Measurements from ENCODE around the gene BACE2.

BACE2 gene

GRCh38 chr21:41167348-41168342 lies at the start of gene BACE2:
Gene BACE2 (plus strand): TSS chr21:41168160. CDS start chr21:41168264, 104 bp downstream.
- Histone ChIP-seq H3K4me1 (peaks cover 0 to 41% (median 26%) of the 10 kb centered on the region in 4 donors), H3K9me3 (no peaks in the 10 kb centered on the region), H3K27me3 (no peaks in the 10 kb centered on the region), H3K36me3 (no peaks in the 10 kb centered on the region), H3K27ac (peak within 1 kb of the TSS; percentile 96 to 99), H3K4me3 (peak within 1 kb of the TSS; percentile 87 to 94)
- intact Hi-C loops (cut with DNase I; ENCODE audit: low total_unique reads), result no loop called here
- DNase-seq, result peak; percentile 81 to 93
- TF ChIP-seq, protein P1, sequence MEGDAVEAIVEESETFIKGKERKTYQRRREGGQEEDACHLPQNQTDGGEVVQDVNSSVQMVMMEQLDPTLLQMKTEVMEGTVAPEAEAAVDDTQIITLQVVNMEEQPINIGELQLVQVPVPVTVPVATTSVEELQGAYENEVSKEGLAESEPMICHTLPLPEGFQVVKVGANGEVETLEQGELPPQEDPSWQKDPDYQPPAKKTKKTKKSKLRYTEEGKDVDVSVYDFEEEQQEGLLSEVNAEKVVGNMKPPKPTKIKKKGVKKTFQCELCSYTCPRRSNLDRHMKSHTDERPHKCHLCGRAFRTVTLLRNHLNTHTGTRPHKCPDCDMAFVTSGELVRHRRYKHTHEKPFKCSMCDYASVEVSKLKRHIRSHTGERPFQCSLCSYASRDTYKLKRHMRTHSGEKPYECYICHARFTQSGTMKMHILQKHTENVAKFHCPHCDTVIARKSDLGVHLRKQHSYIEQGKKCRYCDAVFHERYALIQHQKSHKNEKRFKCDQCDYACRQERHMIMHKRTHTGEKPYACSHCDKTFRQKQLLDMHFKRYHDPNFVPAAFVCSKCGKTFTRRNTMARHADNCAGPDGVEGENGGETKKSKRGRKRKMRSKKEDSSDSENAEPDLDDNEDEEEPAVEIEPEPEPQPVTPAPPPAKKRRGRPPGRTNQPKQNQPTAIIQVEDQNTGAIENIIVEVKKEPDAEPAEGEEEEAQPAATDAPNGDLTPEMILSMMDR (IDR thresholded peaks at IDR 0.05), result peak; percentile 63 to 81

GRCh38 chr21:41119901-41120300 lies 48.1 kb upstream of the BACE2 start:
- TF ChIP-seq, protein P1 (IDR thresholded peaks at IDR 0.05), result no peak
- Histone ChIP-seq H3K36me3 (no peaks in the 10 kb centered on the region), H3K9me3 (no peaks in the 10 kb centered on the region), H3K27me3 (peaks cover 0 to 13% of the 10 kb centered on the region in 2 donors), H3K4me3 (no peak overlapping the region), H3K4me1 (peaks cover 0 to 13% (median 4%) of the 10 kb centered on the region in 4 donors), H3K27ac (no peak overlapping the region)
- DNase-seq, result no peak
- intact Hi-C loops (cut with DNase I; ENCODE audit: low total_unique reads), result loop anchor here (5.0 kb wide), 1 partner anchor 342 kb away; no protein-coding TSS in a partner anchor

DNA sequence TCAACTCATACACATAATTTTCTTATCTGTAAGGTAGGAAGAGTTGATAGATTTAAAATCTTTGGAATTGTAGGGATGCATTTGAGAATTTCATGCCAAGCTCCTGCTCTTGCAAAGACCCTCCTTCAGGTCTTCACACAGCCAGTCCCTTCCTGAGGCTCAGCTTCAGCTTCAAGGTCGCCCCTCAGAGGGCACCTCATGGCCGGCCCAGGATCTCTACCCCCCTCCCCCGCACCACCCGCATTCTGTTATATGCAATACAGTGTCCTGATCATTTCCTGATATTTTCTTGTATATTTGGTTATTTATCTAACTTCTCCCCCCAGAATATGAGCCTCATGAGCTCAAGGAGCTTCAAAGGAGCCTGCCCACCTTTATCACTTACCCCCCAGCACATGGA lies 47.0 kb upstream of the BACE2 start:
- Histone ChIP-seq H3K4me1 (peaks cover 0 to 19% (median 6%) of the 10 kb centered on the region in 4 donors), H3K36me3 (no peaks in the 10 kb centered on the region), H3K27me3 (peaks cover 0 to 10% of the 10 kb centered on the region in 2 donors), H3K9me3 (no peaks in the 10 kb centered on the region), H3K4me3 (no peak overlapping the region), H3K27ac (no peak overlapping the region)
- TF ChIP-seq, protein P1 (IDR thresholded peaks at IDR 0.05), result no peak
- intact Hi-C loops (cut with DNase I; ENCODE audit: low total_unique reads), result loop anchor here (5.0 kb wide), 1 partner anchor 341 kb away; no protein-coding TSS in a partner anchor
- DNase-seq, result no peak

DNA sequence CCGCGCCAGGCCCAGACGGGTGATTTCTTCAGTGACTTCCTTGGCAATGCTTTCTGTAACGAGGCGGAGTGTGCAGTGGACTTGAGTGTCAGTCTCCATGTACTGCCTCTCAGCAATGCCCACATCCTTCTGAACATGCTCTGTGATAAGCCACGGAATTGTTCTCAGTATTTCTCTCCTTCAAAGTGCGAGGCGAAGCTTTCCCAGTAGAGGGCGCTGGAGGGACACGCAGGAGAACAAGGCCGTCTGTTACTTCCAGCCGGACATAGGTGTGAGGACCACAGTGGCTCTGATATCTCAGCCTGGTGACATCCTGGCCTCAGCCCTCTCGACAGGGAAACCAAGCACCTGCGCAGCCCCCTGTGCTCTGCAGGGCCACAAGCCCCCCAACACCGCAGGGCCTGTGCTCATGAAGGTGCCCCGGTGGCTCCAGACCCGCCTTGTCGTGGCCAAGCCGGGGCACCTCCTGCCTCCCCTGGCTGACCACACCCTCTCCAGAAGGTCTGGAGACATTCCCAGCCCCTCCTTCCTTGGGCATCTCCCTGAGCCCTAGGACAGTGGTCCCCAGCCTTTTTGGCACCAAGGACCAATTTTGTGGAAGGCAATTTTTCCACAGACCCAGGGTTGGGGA lies 46.1 kb upstream of the BACE2 start:
- peak; percentile 92 to 94 for DNase-seq
- TF ChIP-seq, protein P1 (IDR thresholded peaks at IDR 0.05), result peak; percentile 85 to 97
- H3K4me1 ChIP-seq, result peaks cover 0 to 19% (median 6%) of the 10 kb centered on the region in 4 donors
- no peak overlapping the region for H3K4me3 ChIP-seq
- no peak overlapping the region for H3K27ac ChIP-seq
- H3K27me3 ChIP-seq, result peaks cover 0 to 7% of the 10 kb centered on the region in 2 donors
- H3K36me3 ChIP-seq, result no peaks in the 10 kb centered on the region
- intact Hi-C loops (cut with DNase I; ENCODE audit: low total_unique reads), result loop anchor here (5.0 kb wide), 1 partner anchor 340 kb away; no protein-coding TSS in a partner anchor
- H3K9me3 ChIP-seq, result no peaks in the 10 kb centered on the region

DNA sequence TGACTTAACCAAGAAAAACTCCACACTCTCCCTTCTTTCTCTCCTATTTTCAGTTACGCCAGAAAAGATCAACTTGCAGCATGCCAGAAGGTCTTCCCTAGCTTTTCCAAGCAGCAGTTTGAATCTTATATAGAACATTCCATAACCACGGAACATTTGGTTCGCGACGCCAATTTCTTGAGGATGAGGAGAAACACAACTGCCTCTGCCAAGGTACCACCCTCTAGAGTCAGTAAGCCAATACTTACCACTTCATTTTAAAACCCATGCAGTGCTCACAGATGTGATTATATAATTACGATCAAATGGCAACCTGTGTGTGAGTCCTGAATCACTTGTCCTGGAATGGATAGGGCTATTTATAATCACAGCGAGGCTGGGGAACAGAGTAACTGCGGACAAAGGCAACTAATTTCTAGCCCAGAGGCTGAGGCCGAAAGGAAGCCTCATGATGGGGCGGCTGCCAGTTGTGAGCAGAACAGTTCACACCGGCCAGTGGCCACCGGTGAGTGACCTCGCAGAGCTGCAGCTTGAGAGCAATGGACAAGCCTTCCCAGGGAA lies 43.2 kb upstream of the BACE2 start:
- H3K4me1 ChIP-seq, result peaks cover 0 to 19% (median 6%) of the 10 kb centered on the region in 4 donors
- peak overlapping the region; percentile 16 to 30 for H3K4me3 ChIP-seq
- TF ChIP-seq, protein P1 (IDR thresholded peaks at IDR 0.05), result no peak
- H3K27ac ChIP-seq, result peak overlapping the region; percentile 64 to 77
- H3K27me3 ChIP-seq, result peaks cover 0 to 2% of the 10 kb centered on the region in 2 donors
- DNase-seq, result peak in 1 of 2 donors; percentile 78
- H3K36me3 ChIP-seq, result no peaks in the 10 kb centered on the region
- intact Hi-C loops (cut with DNase I; ENCODE audit: low total_unique reads), result loop anchor here (5.0 kb wide), 1 partner anchor 338 kb away; no protein-coding TSS in a partner anchor
- no peaks in the 10 kb centered on the region for H3K9me3 ChIP-seq
